Cortex of kidney (tissue), 1 donor: ENCODE results near the gene EXOC4.
"Not testable (repeated sequence)": the region's sequence is repeated elsewhere in the genome, so short reads cannot be mapped to it uniquely, and the experiment has no call there.

Experiments used
- DNase-seq: peaks from one replicate; lab custom pipeline; 2025; lab: John Stamatoyannopoulos, UW

Gene EXOC4

DNA sequence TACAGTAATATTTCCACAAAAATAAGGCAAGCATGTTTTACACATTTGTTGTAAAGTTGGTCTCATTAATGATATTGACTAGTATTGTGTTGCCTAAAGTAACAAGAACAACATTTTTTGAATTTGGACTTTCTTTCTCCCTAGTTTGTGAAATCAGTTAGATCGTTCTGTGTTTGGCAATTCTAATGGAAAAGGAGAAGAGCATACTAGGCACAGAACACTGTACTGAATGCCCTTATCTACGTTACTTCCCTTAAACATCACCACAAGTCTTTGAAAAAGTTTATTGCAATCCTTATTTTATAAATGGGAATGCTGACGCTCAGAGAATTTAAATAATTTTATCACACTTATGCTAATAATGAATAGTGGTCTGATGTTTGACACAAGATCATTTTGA lies 372.2 kb downstream of the EXOC4 start:
- no peak for DNase-seq

DNA sequence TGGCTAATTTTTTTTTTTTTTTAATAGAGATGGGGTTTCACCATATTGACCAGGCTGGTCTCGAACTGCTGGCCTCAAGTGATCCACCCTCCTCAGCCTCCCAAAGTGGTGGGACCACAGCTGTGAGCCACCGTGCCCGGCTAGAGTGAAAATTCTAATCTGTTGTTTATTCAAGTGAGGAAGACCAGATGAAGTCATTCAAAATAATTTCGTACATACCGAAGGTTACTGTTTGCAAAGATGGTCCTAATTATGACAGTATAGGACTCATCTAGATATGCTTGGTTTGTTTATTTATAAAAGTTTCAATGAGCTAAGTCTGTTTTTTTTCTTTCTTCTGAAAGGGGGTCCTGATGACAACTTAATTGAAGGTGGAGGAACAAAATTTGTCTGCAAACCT lies 376.8 kb downstream of the EXOC4 start:
- DNase-seq: no peak

GRCh38 chr7:133633055-133633454 lies 380.2 kb downstream of the EXOC4 start:
- no peak for DNase-seq

- DNase-seq: no peak
Measured at GRCh38 chr7:133635541-133635940, 382.7 kb downstream of the EXOC4 start.

DNA sequence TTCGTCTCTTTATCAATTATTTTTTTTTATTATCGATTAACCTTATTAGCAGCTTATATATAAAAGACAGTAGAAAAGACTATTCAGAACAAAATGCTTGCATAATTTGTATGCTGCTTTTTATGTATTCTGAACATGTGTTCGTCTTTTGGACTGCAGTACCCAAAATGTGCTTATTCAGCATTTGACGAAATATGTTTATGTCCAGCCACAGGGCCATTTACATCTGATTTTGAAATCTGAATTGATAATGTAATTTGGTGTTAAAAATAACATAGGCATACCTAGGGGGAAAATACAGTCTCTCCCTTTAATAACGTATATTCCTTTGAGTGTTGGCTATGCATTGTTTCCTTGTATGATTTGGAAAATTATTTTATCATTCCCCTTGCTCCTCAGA lies 386.0 kb downstream of the EXOC4 start:
- DNase-seq: no peak

DNA sequence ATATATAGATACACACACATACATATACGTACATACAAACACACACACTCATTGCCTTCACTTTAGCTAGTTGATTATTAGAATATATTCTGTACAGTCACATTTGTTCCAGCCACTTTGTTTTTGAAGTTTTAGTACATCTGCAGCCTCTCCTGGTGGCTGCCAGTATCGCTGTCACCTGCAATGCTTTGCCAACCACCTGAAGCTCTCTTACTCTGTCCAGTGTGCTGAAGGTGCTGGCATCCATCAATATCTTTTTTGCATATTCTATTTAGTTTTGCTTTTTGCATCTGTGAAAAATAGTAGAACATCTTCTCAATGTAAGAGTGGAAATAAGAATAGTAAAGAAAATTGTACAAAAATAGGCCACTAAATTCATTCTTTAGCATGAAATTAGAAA lies 388.6 kb downstream of the EXOC4 start:
- no peak for DNase-seq

- DNase-seq: no peak
Measured at GRCh38 chr7:133642907-133643306, 390.0 kb downstream of the EXOC4 start.

DNA sequence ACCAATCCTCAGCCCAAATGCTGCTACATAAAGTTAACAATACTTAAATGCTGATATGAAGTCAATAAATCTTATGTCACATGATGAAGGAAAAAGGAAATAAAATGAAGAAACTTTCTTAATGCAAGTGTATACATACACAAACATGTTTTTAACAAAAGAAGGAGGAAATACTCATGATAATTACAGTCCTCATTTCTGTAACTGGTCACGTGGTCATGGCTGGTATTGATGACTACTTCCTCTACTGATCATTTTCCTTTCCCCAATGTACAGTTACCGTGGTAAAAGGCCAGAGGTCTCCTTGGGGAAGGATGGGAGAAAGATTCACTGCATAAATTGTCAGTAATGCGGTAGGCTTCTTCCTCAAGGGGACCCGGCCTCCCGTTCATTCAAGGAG lies 390.8 kb downstream of the EXOC4 start:
- DNase-seq: not testable (repeated sequence)

- no peak for DNase-seq
Measured at GRCh38 chr7:133645884-133646391, 393.1 kb downstream of the EXOC4 start.

- DNase-seq: no peak
Measured at GRCh38 chr7:133646472-133647315, 393.8 kb downstream of the EXOC4 start.

GRCh38 chr7:133649593-133649992 lies 396.7 kb downstream of the EXOC4 start:
- DNase-seq: no peak

GRCh38 chr7:133650069-133650468 lies 397.2 kb downstream of the EXOC4 start:
- DNase-seq: no peak

GRCh38 chr7:133650487-133651300 lies 397.8 kb downstream of the EXOC4 start:
- no peak for DNase-seq

GRCh38 chr7:133652547-133652946 lies 399.7 kb downstream of the EXOC4 start:
- no peak for DNase-seq

- no peak for DNase-seq
Measured at GRCh38 chr7:133654547-133654946, 401.7 kb downstream of the EXOC4 start.

DNA sequence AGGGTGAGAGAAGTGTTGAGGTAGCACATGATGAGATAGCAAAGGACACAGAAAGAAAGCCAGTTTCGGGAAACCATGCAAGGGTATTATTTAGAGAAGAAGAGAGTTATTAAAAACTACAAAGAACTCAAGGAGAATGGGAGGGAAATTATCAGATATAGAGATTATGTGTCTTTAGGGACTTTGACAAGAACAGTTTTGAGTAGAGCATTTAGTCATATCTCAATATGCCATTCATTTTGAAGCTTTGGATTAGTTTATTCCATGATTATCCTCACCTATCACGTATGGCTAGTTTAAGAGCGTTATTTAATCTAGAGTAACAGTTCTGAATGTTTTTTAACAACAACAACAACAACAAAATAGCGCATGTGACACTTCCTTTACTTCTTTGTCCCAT lies 409.4 kb downstream of the EXOC4 start:
- no peak for DNase-seq

- DNase-seq: no peak
Measured at GRCh38 chr7:133662830-133663229, 410.0 kb downstream of the EXOC4 start.

GRCh38 chr7:133664528-133664927 lies 411.6 kb downstream of the EXOC4 start:
- no peak for DNase-seq

DNA sequence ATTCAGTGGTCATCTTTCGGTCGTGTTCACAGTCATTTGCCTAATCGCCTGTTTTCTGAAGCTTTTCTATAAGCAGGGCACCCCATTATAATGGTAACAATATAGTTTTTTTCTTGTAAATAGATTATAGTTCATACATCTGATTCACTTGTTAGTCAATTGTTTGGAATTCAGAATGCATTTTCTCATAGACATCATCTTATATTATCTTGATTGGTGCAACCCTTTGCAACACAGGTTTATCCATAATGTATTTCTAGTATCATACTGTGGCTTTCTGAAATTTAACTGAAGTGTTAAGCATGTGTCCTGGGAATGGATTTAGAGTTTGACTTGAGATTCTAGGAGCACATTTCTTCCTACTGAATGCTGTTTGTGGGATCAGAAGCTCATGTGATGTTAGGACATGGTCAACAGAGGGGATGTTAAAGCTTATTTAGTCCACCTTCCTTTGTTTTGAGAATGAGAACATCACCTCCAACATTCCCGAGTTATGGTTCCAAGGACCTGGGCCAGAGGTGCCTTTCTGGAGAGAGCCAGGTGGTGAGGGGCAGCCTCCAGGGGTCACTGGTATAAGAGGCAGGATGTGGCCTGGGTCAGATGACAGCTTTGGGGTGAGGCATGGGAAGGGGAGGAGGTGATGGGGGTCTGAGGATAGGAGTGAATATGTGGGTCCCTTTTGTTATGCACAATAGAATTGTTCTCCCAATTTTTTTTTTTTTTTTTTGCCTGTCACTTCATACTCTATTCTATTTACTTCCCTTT lies 415.6 kb downstream of the EXOC4 start:
- DNase-seq: no peak

DNA sequence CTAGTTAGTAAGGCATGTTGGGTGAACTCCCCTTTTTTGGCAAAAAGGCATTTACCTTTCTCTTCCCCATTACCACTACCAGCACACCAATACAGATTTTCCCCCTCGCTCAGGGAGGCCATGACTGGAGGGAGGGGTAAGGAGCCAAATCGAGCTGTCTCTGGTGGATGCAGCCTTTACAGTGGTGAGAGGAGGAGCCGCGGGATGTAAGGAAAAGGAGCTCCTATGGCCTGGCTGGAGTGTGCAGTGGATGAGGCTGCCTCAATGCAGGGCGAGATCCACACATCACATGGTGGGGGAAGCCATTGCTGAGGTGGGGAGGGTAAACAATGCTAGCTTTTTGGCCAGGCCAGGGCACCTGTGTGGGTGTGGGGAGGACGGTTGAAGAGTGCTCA lies 416.2 kb downstream of the EXOC4 start:
- no peak for DNase-seq

GRCh38 chr7:133670250-133670649 lies 417.4 kb downstream of the EXOC4 start:
- no peak for DNase-seq

- DNase-seq: no peak
Measured at GRCh38 chr7:133672866-133673265, 420.0 kb downstream of the EXOC4 start.
